K562 (cell line): ENCODE measurements around the gene CNIH3. TPM values are rescaled to one million over a fixed set of nuclear protein-coding genes. Genes with fewer than 3 reads are reported as not detected.

Source experiments
- ATAC-seq: fragments of 200-7000 bp; cut with Tn5 transposase; 3 replicates; pipeline ENCODE4 v1.9.1; 2020; ENCODE audit warnings: moderate library complexity
- BruUV-seq: library from RNA; stranded (reverse); fragments of 400-500 nt; replicated peaks from 2 replicates; lab custom pipeline; 2021; lab: Mats Ljungman, UMichigan
- CTCF ChIA-PET: fragments of 300-600 bp; formaldehyde crosslinking; extraction: SDS; loops from one replicate; lab custom pipeline; 2021; ENCODE audit warnings: low intra/inter-chr PET ratio; lab: Yijun Ruan, JAX
- POLR2A ChIA-PET: fragments of 300-600, 350-650 bp; sonication (Branson Sonifier 250); formaldehyde crosslinking; extraction: SDS; loops from one replicate; lab custom pipeline; 2021; ENCODE audit warnings: antibody characterized with exemption, inconsistent platforms; lab: Yijun Ruan, JAX
- DNase-seq, 4 experiments: peaks; one replicate each; pipeline versions ENCODE4 v3.0.0 to v3.0.0-alpha.2; 2011 to 2018; ENCODE audit warnings: low spot score in 3 of 4, mixed read lengths in 3 of 4; ENCODE audit errors: extremely low read depth in 1 of 4
- FAIRE-seq: peaks from 2 replicates; lab custom pipeline; 2011; peaks lifted over from hg19 to GRCh38; lab: Jason Lieb, UNC
- H2AFZ ChIP-seq: 2 replicates; pipeline ENCODE4 v1.6.0; 2011; ENCODE audit warnings: low read depth, low read length, control low read depth, inconsistent platforms
- H3K27ac ChIP-seq: fragments of 200-600 bp; 3 replicates; pipeline ENCODE4 v1.8.0; 2011; ENCODE audit warnings: low read depth, mild to moderate bottlenecking, control low read depth, inconsistent platforms, low read length, moderate library complexity, mixed read lengths; ENCODE audit errors: extremely low read depth
- H3K27me3 ChIP-seq, 2 experiments: fragments of 300-600 bp in 1 of 2; 2 replicates in 1 of 2; 3 replicates in 1 of 2; pipeline versions ENCODE4 v1.6.0 to v1.8.0; 2011; ENCODE audit warnings: inconsistent platforms in 2 of 2, low read length in 2 of 2, mild to moderate bottlenecking in 1 of 2, mixed read lengths in 1 of 2, moderate library complexity in 1 of 2; ENCODE audit not compliant: control insufficient read depth in 2 of 2, insufficient read depth in 2 of 2
- H3K36me3 ChIP-seq: fragments of 300-600 bp; 3 replicates; pipeline ENCODE4 v1.8.0; 2011; ENCODE audit warnings: mild to moderate bottlenecking, low read length, inconsistent platforms; ENCODE audit not compliant: control insufficient read depth, insufficient read depth
- H3K4me1 ChIP-seq, 2 experiments: fragments of 200-600 bp in 1 of 2; replicated peaks in 1 of 2; 2 replicates in 1 of 2; 3 replicates in 1 of 2; pipeline versions ENCODE4 v1.5.1 to v1.8.0; 2011; ENCODE audit warnings: inconsistent platforms in 2 of 2, low read length in 2 of 2, mild to moderate bottlenecking in 1 of 2, mixed read lengths in 1 of 2, moderate library complexity in 1 of 2; ENCODE audit not compliant: control insufficient read depth in 2 of 2, insufficient read depth in 2 of 2
- H3K4me2 ChIP-seq: 2 replicates; pipeline ENCODE4 v1.6.1; 2011; ENCODE audit warnings: low read length, control low read depth, inconsistent platforms, mixed read lengths; ENCODE audit not compliant: insufficient read depth
- H3K4me3 ChIP-seq: fragments of 200-600 bp; sonication (generic), shearing (Covaris generic); 2 replicates; pipeline ENCODE4 v1.5.1; 2016; ENCODE audit warnings: control low read depth, inconsistent platforms
- H3K79me2 ChIP-seq: fragments of 200-600 bp; 3 replicates; pipeline ENCODE4 v1.8.0; 2011; ENCODE audit warnings: low read length, inconsistent platforms; ENCODE audit not compliant: control insufficient read depth, insufficient read depth
- H3K9ac ChIP-seq, 2 experiments: 2 replicates each; pipeline versions ENCODE4 v1.6.0 to v1.6.1; 2011; ENCODE audit warnings: low read depth in 2 of 2, low read length in 2 of 2, control low read depth in 1 of 2, inconsistent platforms in 1 of 2, mild to moderate bottlenecking in 1 of 2, mixed read lengths in 1 of 2; ENCODE audit not compliant: insufficient read depth in 1 of 2
- H3K9me1 ChIP-seq: one replicate; pipeline ENCODE4 v1.6.0; 2011; ENCODE audit warnings: inconsistent platforms, mild to moderate bottlenecking, low read length, moderate library complexity; ENCODE audit not compliant: control insufficient read depth, insufficient read depth
- H3K9me3 ChIP-seq: replicated peaks from 2 replicates; pipeline ENCODE4 v1.5.1; 2011; ENCODE audit warnings: low read depth, low read length, inconsistent platforms; ENCODE audit not compliant: control insufficient read depth, insufficient read depth
- H4K20me1 ChIP-seq: replicated peaks from 2 replicates; pipeline ENCODE4 v1.6.1; 2011; ENCODE audit warnings: low read length, inconsistent platforms, mixed read lengths; ENCODE audit not compliant: control insufficient read depth, insufficient read depth
- ARHGAP35 ChIP-seq: fragments of 450-650 bp; IDR thresholded peaks from 2 replicates; pipeline ENCODE4 v1.6.1; 2018; ENCODE audit not compliant: partially characterized antibody
- ESRRA ChIP-seq: fragments of 450-650 bp; IDR thresholded peaks from 2 replicates; pipeline ENCODE4 v1.6.1; 2014; ENCODE audit warnings: low read depth, mild to moderate bottlenecking, moderate library complexity, borderline replicate concordance
- ETV1 ChIP-seq: fragments of 450-650 bp; conservative IDR thresholded peaks from 2 replicates; pipeline ENCODE4 v1.6.1; 2016; ENCODE audit warnings: missing genetic modification characterization, control low read depth, low read depth, missing compliant biosample characterization
- GABPA ChIP-seq: fragments of 200-800 bp; sonication (Bioruptor generic); conservative IDR thresholded peaks from 2 replicates; pipeline ENCODE4 v1.6.1; 2016; ENCODE audit warnings: low read depth, missing genetic modification characterization, missing compliant biosample characterization
- HMBOX1 ChIP-seq: sonication (generic); IDR thresholded peaks from 2 replicates; pipeline ENCODE4 v1.6.1; 2016
- KLF16 ChIP-seq: IDR thresholded peaks from 2 replicates; pipeline ENCODE4 v1.6.1; 2016; ENCODE audit warnings: antibody characterized with exemption
- PHF8 ChIP-seq: fragments of 200-600 bp; sonication (generic); IDR thresholded peaks from 2 replicates; pipeline ENCODE4 v1.6.1; 2012; ENCODE audit warnings: mixed run types, mild to moderate bottlenecking, inconsistent platforms, low read length, moderate library complexity, borderline replicate concordance
- POLR3A ChIP-seq: IDR thresholded peaks from 2 replicates; pipeline ENCODE4 v1.6.1; 2011; ENCODE audit warnings: borderline replicate concordance, mild to moderate bottlenecking, moderate library complexity; ENCODE audit not compliant: insufficient read length, insufficient read depth; ENCODE audit errors: extremely low read depth
- SPI1 ChIP-seq: IDR thresholded peaks from 2 replicates; pipeline ENCODE4 v1.6.1; 2011; ENCODE audit warnings: low read depth, low read length, control low read depth, borderline replicate concordance
- ZC3H8 ChIP-seq: fragments of 450-650 bp; IDR thresholded peaks from 2 replicates; pipeline ENCODE4 v1.6.1; 2017
- ZFPM2 ChIP-seq: fragments of 250-450 bp; sonication (Bioruptor Pico); IDR thresholded peaks from 2 replicates; pipeline ENCODE4 v1.5.1; 2022; ENCODE audit warnings: mild to moderate bottlenecking
- ZNF12 ChIP-seq: sonication (generic); formaldehyde crosslinking; IDR thresholded peaks from 2 replicates; pipeline ENCODE4 v1.4.0; 2020; ENCODE audit warnings: mild to moderate bottlenecking, missing genetic modification reagents
- ZNF354B ChIP-seq: fragments of 250-450 bp; sonication (Bioruptor Pico); IDR thresholded peaks from 2 replicates; pipeline ENCODE4 v1.4.0; 2020
- ZNF431 ChIP-seq: sonication (generic); formaldehyde crosslinking; IDR thresholded peaks from 2 replicates; pipeline ENCODE4 v1.8.0; 2022; ENCODE audit warnings: mild to moderate bottlenecking, missing genetic modification reagents
- ZNF592 ChIP-seq: fragments of 450-650 bp; IDR thresholded peaks from 2 replicates; pipeline ENCODE4 v1.6.1; 2017; ENCODE audit warnings: antibody characterized with exemption, mild to moderate bottlenecking
- WGBS: fragments of 100-300 bp; shearing (Covaris generic); methylation state at CpG from one replicate; pipeline ENCODE4 v1.1.6; 2016; ENCODE audit warnings: low coverage, mixed read lengths; ENCODE audit not compliant: insufficient coverage; ENCODE audit errors: missing lambda C conversion rate; 5-methylcytosine and 5-hydroxymethylcytosine counted together
- in situ Hi-C: fragments of 300-500 bp; cut with MboI; formaldehyde crosslinking; loops from 4 replicates; pipeline ENCODE4 v1.15.0; 2018; ENCODE audit warnings: inconsistent platforms, mixed read lengths
- intact Hi-C: fragments of 100-400 bp; cut with micrococcal nuclease; formaldehyde crosslinking; loops from 2 replicates; pipeline ENCODE4 v1.14.2; 2022
- polyA plus RNA-seq, 8 experiments: library from polyadenylated mRNA; depleted of rRNA in 4 of 8; stranded (reverse) in 5 of 8; unstranded in 3 of 8; fragments of >200 nt; fragmentation: Nextera tagmentation in 2 of 8; fragmentation: Illumina TruSeq in 1 of 8; extraction: Ambion mirVana in 2 of 8; extraction: Trizol in 1 of 8; gene quantifications; 2 replicates each; pipeline versions ENCODE4 v1.2.1 to v1.2.3, GENCODE V29; 2011 to 2014; ENCODE audit warnings: inconsistent platforms in 1 of 8, missing spikeins in 1 of 8
- total RNA-seq, 7 experiments: library from RNA; depleted of rRNA in 6 of 7; stranded (reverse); fragments of >200 nt in 6 of 7; fragmentation: Illumina TruSeq in 2 of 7; extraction: Trizol in 2 of 7; gene quantifications; 2 replicates each; pipeline versions ENCODE4 v1.2.1 to v1.2.3, GENCODE V29; 2011 to 2021; ENCODE audit warnings: low replicate concordance in 1 of 7

CNIH3 gene
- total and polyA plus RNA-seq, 9 of the 15 experiments (the other 6 are each of a cell fraction or from before 2014, with no cell fraction given): 0.14 to 1.8 (median 0.79) TPM

GRCh38 chr1:224721000-224721399, 104.9 kb downstream of the CNIH3 start:
- in situ Hi-C loops (no loop called here), intact Hi-C loops (no loop called here)
- Histone ChIP-seq H3K9me3 (no peaks in the 10 kb centered on the region), H3K36me3 (no peaks in the 10 kb centered on the region), H4K20me1 (no peaks in the 10 kb centered on the region), H3K27ac (no peak overlapping the region), H3K79me2 (no peaks in the 10 kb centered on the region), H3K4me2 (no peak overlapping the region), H2AFZ (no peak overlapping the region), H3K4me3 (no peak overlapping the region), H3K4me1 (no peaks in the 10 kb centered on the region), H3K27me3 (peaks cover 14 to 17% of the 10 kb centered on the region in 2 experiments), H3K9ac (no peak overlapping the region), H3K9me1 (no peaks in the 10 kb centered on the region)
- no peak for DNase-seq
- 0% methylated on average over 7 of the region's 7 CpGs for WGBS
- BruUV-seq: no TSS peak
- no peak for ATAC-seq
- ChIA-PET CTCF (no interaction called here), POLR2A (no interaction called here)
- no peak for FAIRE-seq
- TF ChIP-seq ETV1 (tag): no peak
- no peak for TF ChIP-seq ZNF592
- TF ChIP-seq POLR3A: no peak
- TF ChIP-seq SPI1: no peak
- no peak for TF ChIP-seq ZC3H8
- no peak for TF ChIP-seq ZNF431 (CRISPR knock-in tag)
- no peak for TF ChIP-seq KLF16
- no peak for TF ChIP-seq ZFPM2 (CRISPR knock-in tag)
- no peak for TF ChIP-seq GABPA (tag)
- TF ChIP-seq ARHGAP35: no peak
- TF ChIP-seq HMBOX1: no peak
- no peak for TF ChIP-seq ZNF12 (CRISPR knock-in tag)
- TF ChIP-seq PHF8: no peak
- TF ChIP-seq ZNF354B (CRISPR knock-in tag): no peak
- no peak for TF ChIP-seq ESRRA
